Stimulated activated CD8-positive, alpha-beta memory T cell treated with anti-CD3 and anti-CD28 coated beads, Interleukin-4, amount 100 ng/mL, for 1 hour (primary cell): ENCODE data around the gene CDC5L.
A peak's percentile ranks its signal among the peaks of the same experiment; 100 is the strongest.

Experiments
- DNase-seq, 2 donors: peaks; one replicate each; pipeline ENCODE4 v3.0.0-alpha.2; 2020; ENCODE audit warnings: low read depth in 2 of 2, low spot score in 1 of 2

CDC5L gene

GRCh38 chr6:44473393-44474189 is 86.1 kb downstream of the CDC5L start:
- DNase-seq, result no peak

DNA sequence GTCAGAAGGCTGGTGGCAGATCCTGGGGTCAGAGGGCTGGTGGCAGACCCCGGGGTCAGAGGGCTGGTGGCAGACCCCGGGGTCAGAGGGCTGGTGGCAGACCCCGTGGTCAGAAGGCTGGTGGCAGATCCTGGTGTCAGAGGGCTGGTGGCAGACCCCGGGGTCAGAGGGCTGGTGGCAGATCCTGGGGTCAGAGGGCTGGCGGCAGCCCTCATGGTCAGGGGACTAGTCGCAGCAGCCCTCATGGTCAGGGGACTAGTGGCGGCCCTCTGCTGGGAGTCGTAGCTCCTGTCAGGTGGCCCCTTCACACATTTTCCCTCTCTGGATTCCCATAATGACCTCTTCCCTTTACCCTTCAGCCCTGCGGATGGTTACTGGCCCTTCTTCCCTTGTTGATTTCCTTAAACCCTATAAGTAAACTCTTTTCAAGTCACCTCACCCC is 86.7 kb downstream of the CDC5L start:
- DNase-seq, result no peak

GRCh38 chr6:44474643-44475042 is 87.1 kb downstream of the CDC5L start:
- DNase-seq, result no peak

DNA sequence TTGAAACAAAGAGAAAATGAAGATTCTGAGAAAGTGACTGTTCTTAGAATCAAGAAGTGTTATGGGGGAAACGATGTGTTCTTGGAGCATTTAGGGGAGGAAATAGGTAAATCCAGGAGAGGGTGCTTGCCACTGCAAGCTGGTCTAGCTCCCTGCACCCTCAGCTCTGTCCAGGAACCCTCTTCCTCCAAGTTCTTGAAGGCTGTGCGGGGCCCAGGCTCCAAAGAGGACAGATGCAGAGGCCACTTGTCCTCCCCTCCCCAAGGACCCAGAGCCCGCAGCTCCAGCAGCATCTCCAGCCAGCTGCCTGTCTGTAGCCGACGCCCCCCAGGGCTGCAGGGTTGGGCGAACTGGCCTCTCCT is 87.9 kb downstream of the CDC5L start:
- DNase-seq, result no peak

DNA sequence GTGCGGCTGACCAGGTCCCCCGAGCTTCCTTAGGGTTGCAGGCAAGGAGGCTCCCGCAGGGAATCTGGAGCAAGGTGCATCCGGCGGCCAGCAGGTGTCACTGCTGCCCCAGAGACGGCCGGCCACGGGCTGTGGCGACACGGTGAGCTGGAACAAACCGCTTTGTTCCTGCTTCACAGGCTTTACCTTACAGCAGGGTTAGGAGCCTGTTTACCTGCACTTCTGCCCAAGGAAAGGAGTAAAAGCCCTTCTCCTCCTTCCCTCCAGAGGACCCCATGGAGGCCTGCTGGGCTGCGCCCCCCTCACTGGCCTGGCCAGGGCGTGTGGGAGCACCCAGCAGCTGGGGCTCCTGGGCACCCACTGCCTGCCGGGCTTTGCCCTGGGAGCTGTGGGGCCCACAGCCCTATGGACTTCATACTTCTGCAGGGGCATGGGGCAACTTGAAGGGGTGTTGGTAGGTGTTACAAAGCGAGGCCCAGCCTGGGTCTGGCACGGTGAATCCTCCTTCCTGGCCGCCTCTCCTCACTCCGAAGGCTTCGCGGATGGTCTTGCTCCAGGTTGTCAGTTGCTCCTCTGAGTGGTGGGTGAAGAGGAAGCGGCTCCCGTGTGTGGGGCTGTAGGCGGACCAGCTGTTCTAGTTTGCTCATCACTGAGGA is 88.4 kb downstream of the CDC5L start:
- peak; percentile 30 to 41 for DNase-seq

GRCh38 chr6:44476849-44477248 is 89.3 kb downstream of the CDC5L start:
- DNase-seq, result no peak

DNA sequence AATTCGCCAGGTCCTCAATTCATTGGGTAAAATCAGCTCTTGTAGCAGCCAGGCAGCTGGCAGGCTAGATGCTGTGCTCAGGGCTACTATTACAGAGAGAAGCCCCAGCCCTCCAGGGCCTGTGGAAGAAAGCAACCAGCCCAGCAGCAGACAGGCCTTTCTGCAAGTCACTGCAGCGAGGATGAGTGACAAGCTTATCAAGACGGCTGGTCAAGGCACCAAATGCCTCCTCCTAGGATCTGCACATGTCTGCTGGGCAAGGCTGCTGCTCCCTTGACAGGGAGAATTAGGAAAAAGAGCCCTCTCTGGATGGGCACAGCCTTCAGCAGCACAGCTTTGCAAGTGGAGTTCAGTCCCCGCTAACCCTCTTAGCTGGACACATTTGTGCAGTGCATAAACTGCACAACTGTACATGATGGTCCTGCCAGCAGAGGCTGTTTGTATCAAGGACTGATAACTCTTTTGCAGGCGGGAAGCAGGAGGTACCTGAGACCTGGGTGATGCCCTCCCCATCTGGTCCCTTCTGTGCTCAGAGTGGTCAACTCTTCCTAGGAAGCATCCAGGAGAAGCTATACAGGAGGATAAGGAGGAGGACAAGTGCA is 89.9 kb downstream of the CDC5L start:
- no peak for DNase-seq

DNA sequence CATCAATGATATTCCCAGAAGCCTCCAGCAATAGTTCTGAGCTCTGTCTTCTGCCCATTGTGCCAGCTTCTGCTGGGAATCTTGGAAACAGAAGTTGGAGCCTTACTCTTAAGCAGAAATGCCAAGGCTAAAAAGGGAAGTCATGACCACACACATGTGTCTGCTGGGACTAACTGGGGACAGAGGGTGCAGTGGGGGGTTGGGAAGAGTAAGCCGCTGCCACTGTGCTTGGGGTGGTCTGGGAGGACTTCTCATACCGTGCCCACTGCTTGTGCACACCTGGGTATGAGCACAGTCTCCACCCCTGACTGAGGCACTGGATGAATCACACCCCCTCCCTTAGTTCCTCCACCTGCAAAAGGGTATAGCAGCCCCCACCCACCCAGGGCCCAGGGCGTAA is 90.7 kb downstream of the CDC5L start:
- DNase-seq, result no peak

DNA sequence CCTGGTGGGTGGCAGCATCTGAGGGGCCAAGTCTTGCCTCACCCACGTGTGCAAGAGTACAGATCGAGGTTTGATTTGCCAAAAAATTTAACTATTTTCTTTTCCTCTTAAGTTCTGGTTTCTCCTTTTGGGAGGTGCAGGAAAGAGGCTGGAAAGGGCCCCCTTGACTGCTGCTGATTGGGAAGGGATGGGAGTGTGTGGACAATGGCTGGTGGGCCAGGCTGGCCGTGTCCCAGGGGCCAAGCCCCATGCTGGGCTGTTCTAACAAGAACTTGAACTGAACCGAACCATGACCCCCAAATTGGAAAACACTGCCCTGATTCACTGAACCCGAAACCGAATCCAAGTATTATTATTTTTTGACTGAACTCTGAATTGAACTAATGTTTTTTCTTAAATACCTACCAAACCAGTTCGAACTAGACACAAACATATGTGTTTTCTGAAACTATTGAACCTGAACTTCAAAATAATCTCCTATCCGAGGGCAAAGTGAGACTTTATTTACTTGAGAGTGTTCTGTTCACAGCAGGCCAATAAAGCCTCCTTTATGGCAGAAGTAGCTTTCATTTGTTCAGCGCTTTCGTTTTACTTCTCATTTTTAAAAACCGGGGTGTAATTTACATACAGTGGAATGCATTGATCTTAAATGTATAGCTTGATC is 91.2 kb downstream of the CDC5L start:
- no peak for DNase-seq

DNA sequence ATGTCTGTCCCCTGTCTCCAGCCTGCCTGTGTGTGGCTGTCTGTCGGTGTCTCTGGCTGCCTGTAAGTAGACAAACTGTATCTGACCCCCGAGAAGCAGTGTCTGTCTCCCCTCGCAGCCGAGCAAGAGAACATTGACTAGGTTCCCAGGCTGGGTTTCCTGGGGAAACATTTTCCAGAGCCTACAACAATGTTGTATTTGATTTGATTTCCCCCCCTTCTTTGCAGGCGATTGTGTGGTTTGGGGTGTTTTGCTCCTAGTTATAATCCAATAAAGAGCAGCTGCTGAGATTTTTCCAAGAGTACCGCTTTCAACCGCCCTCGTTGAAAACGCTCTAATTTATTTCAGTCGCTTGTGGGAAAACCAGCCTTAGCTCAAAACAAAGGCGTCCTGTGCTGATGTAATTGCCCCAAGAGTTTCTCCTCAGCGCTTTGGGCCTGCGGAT is 92.6 kb downstream of the CDC5L start:
- no peak for DNase-seq

- DNase-seq, result no peak
Measured at GRCh38 chr6:44481056-44481455, 93.5 kb downstream of the CDC5L start.

- no peak for DNase-seq
Measured at GRCh38 chr6:44481760-44482159, 94.3 kb downstream of the CDC5L start.

- no peak for DNase-seq
Measured at GRCh38 chr6:44485601-44486401, 98.3 kb downstream of the CDC5L start.

GRCh38 chr6:44487002-44487401 is 99.5 kb downstream of the CDC5L start:
- no peak for DNase-seq

DNA sequence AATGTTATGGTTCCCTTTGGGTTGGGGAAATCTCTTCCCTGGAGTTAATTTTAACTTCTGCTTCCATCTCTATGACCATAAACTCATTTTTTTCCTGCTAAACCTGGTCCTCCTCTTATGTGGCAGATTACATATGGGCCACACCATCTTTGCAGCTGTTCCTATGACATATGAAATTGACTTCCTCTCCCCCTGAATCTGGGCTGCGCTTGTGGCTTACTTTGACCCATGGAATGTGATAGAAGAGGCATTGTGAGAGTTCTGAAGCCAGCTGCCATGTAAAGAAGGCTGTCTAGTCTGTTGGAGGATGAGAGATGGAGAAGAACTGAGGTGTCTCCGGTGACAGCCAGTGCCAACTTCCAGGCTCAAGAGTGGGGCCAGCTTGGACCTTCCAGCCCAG is 100.1 kb downstream of the CDC5L start:
- no peak for DNase-seq

GRCh38 chr6:44489910-44490604 is 102.6 kb downstream of the CDC5L start:
- DNase-seq, result no peak

DNA sequence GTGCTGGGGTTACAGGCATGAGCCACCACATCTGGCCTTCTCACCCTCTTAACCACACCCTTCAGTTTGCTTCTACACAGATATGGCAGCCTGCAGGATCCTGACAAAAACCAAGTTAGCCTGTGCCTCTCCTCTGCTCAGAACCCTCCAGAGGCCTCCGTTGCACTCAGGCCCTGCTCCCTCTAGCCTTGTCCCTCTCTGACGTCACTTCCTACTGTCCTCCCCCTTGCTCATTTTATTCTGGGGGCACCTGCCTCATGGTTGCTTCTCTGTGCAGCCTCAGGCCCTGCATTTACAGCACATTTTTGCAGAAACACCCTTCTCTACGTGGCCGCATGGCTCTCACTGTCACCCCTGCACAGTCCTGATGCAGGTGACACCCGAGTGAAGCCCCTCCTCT is 105.6 kb downstream of the CDC5L start:
- no peak for DNase-seq

DNA sequence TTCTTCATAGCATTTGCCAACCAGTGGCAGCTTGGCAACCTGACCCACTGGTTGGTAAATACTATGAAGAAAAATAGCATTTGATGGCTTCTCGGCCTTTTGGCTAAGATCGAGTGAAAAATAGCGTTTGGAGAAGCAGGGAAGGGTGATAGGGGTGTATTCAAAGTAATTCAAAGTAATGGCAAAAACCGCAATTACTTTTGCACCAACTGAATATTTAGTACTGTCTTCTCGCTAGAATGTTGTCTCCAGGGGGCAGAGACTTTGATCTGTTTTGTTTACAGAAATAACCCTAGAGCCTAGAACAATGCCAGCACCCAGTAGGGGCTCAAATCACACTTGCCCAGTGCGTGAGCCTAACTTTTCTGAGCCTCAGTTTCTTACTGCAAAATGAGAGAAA is 106.1 kb downstream of the CDC5L start:
- no peak for DNase-seq

- DNase-seq, result no peak
Measured at GRCh38 chr6:44494011-44494501, 106.5 kb downstream of the CDC5L start.
